ENCODE results near the gene CELF2.
"Not testable (repeated sequence)": the region's sequence is repeated elsewhere in the genome, so short reads cannot be mapped to it uniquely, and the experiment has no call there.

CELF2 gene

GRCh38 chr10:11104772-11105675 lies 87.4 kb downstream of the CELF2 start:
- DNase-seq, result no peak

GRCh38 chr10:11105676-11106004 lies 88.0 kb downstream of the CELF2 start:
- DNase-seq, result no peak

- no peak for DNase-seq
Measured at GRCh38 chr10:11106621-11107374, 89.1 kb downstream of the CELF2 start.

GRCh38 chr10:11107948-11108347 lies 90.3 kb downstream of the CELF2 start:
- DNase-seq, result no peak

- no peak for DNase-seq
Measured at GRCh38 chr10:11108356-11108755, 90.7 kb downstream of the CELF2 start.

GRCh38 chr10:11109590-11109989 lies 91.9 kb downstream of the CELF2 start:
- no peak for DNase-seq

- no peak for DNase-seq
Measured at GRCh38 chr10:11110539-11110938, 92.9 kb downstream of the CELF2 start.

GRCh38 chr10:11111490-11111889 lies 93.8 kb downstream of the CELF2 start:
- DNase-seq, result no peak

- DNase-seq, result no peak
Measured at GRCh38 chr10:11112718-11113117, 95.0 kb downstream of the CELF2 start.

- DNase-seq, result no peak
Measured at GRCh38 chr10:11113156-11113555, 95.5 kb downstream of the CELF2 start.

- no peak for DNase-seq
Measured at GRCh38 chr10:11114269-11114668, 96.6 kb downstream of the CELF2 start.

GRCh38 chr10:11115337-11115736 lies 97.7 kb downstream of the CELF2 start:
- no peak for DNase-seq

GRCh38 chr10:11116361-11116760 lies 98.7 kb downstream of the CELF2 start:
- no peak for DNase-seq

- DNase-seq, result no peak
Measured at GRCh38 chr10:11116817-11117216, 99.1 kb downstream of the CELF2 start.

GRCh38 chr10:11118686-11119085 lies 101.0 kb downstream of the CELF2 start:
- no peak for DNase-seq

- DNase-seq, result no peak
Measured at GRCh38 chr10:11119843-11120242, 102.2 kb downstream of the CELF2 start.

GRCh38 chr10:11120711-11121110 lies 103.0 kb downstream of the CELF2 start:
- DNase-seq, result no peak

GRCh38 chr10:11123892-11124291 lies 106.2 kb downstream of the CELF2 start:
- DNase-seq, result not testable (repeated sequence)

GRCh38 chr10:11125004-11125403 lies 107.3 kb downstream of the CELF2 start:
- no peak for DNase-seq

- DNase-seq, result not testable (repeated sequence)
Measured at GRCh38 chr10:11127017-11127416, 109.3 kb downstream of the CELF2 start.

- no peak for DNase-seq
Measured at GRCh38 chr10:11131112-11131639, 113.5 kb downstream of the CELF2 start.

- no peak for DNase-seq
Measured at GRCh38 chr10:11134411-11134810, 116.7 kb downstream of the CELF2 start.

GRCh38 chr10:11135709-11136108 lies 118.0 kb downstream of the CELF2 start:
- no peak for DNase-seq
